NCI-H82 treated with DMSO at 0.1 percent for 48 hours (cell line): ENCODE data around the gene ST6GAL2.

Experiments
- DNase-seq: peaks from one replicate; lab custom pipeline; 2025; ENCODE audit not compliant: unreplicated experiment; lab: John Stamatoyannopoulos, UW

Gene ST6GAL2

DNA sequence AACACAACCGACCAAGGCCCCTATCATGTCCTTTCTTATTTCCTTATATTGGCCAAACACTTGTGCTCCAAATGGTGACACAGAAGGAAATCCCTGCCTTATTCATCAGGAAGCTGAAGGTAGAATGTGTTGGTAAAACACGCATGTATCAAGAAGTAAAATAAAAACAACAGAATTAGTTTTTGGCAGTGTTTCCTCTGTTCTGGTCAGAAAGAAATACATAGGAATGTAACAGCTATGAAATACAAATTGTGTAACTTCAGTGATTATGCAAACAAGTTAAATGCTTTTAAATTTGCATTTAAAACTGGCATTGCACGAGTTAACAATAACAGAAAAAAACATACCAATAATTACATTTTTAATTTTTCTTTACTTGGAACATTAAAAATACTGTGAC is 19.3 kb downstream of the ST6GAL2 start:
- no peak for DNase-seq

DNA sequence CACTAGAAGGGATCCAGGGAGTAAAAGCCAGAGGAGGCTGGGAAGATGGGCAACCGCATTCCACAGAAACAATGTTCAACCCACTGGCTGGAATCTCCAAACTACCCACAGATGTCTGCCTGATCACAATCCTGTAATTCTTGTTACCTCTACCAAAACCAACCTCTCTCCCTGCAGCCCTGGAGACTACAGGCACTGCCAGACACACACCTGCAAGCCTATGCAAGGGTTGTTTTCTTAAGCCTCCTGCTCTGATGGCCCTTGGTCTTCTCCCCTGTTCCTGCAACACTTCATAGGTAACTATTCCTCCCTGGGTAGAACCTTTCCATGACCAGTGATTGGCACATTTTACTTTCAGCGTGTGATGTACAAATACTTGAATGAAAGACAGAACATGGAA is 21.9 kb downstream of the ST6GAL2 start:
- DNase-seq = no peak

DNA sequence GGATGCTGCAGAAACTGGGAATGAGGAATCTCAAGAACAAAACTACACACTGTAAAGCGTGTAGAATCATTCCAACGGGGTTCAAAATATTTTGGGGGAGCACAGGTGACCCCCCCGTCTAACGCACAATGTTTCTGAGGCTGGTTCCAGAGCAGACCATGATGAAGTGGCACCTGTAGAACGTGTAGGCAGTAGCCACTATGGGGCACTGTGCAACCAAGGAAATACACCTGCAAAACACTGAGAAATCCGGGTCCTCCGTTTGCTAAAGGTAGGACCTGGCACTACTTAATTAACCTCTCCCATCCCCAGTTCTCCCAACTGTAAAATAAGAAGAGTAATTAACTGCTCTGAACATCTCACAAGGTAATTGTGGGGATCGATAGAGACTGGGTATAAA is 22.6 kb downstream of the ST6GAL2 start:
- DNase-seq = no peak

DNA sequence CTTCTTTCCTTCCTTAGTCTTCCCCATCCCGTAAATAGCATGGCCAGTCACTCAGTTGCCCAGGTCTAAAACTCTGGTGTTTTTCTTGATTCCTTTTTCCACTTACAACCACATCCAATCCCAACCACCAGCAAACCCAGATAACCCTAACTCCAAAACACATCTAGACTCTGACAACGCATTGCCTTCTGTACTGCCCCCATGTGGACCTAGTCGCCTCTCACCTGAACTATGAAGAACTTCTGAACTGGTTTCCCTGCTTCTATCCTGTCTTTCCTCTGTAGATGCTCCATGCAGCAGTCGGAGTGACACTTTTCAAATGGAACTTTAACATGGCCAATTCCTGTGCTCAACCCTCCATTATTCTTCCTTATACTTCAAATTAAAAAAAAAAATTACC is 26.5 kb downstream of the ST6GAL2 start:
- no peak for DNase-seq

DNA sequence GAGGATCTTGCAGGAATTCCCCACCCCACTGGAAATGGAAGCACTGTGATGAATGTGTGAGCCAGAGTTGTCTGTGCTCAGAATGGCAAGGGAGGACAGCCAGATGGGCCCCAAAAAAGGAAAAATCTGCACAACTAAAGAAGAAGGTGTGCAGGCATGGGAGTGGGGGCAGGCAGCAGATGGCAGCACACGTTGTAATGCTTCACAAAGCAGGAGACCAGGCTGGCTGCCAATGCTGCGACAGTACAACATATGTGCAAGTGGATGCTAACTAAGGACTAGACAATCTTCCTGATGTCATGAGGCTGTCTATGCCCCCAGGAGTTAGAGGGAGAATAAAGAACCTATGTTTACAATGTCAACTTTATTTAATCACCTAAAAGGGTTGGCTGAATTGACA is 27.2 kb downstream of the ST6GAL2 start:
- DNase-seq = no peak

DNA sequence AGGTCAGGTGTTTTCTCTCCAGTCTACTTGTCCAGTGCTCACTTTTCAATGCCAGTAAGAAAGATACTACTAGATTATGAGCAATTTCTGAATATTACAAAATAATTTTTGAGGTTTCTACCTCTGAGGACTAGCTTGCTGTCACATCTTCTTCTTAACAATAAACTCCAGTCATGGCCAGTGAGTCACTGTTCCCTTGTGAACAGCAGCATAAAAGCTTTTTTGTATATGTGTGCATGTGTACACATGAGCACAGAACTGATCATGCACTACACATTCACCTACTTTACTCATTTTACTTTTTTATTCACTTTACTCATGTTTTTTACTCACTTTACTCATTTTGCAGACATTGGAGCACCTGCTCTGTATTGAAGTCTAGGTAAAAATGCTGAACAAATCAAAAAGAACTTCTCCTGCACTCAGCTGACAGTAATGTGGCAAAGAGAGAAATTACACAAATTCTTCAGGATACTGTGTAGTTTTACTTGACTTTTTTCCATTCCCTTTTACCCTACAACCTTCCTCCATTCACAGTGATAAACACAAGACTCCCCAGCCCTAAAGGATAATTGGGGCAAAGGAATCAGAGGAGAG is 28.0 kb downstream of the ST6GAL2 start:
- no peak for DNase-seq

DNA sequence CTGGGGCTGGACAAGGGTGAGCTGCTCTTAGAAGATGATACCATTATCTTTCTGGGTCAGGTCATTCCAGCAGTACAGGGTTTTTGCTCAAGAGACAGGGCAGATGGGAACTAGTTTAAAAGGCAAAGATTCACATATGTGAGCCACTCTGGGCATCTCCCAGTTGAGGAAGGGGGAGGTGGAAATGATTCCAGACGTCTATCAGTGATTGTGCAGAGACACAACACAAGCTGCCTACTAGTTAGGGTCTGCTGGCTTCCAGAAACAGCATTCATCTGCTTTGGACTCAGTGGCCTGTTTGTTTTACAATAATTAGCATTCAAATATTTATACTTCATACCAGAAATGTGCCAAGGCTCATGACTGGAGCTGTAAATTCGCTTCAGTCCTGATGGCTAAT is 32.3 kb downstream of the ST6GAL2 start:
- no peak for DNase-seq

DNA sequence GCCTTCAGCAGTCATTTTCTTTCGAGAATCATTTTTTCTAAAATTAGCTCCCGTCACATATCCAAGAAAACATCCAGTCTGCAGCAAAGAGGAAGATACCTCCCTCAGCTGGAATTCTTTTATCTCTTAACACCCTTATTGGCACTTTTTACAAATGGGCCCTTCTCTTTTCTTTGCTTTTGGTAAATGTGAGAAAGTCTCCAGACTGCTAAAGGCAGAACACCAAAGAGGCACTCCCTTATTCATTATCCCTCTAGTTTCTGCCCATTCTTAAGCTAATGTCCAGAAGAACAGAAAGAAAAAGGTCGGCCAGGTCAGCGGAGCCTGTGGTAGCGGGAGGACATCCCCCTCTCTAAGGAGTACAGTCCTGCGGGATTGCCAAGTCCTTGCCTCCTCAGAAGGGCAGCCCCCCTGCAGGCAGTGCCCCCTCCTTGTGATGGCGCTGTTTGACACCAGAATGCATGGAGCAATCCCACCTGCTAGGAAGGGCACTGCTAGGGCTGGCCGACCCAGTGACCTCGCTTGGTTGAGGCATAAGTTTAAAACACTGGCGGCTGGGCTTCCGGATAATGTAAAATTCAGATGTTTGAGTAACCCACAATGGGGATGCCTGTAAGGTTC is 34.0 kb downstream of the ST6GAL2 start:
- DNase-seq = no peak

DNA sequence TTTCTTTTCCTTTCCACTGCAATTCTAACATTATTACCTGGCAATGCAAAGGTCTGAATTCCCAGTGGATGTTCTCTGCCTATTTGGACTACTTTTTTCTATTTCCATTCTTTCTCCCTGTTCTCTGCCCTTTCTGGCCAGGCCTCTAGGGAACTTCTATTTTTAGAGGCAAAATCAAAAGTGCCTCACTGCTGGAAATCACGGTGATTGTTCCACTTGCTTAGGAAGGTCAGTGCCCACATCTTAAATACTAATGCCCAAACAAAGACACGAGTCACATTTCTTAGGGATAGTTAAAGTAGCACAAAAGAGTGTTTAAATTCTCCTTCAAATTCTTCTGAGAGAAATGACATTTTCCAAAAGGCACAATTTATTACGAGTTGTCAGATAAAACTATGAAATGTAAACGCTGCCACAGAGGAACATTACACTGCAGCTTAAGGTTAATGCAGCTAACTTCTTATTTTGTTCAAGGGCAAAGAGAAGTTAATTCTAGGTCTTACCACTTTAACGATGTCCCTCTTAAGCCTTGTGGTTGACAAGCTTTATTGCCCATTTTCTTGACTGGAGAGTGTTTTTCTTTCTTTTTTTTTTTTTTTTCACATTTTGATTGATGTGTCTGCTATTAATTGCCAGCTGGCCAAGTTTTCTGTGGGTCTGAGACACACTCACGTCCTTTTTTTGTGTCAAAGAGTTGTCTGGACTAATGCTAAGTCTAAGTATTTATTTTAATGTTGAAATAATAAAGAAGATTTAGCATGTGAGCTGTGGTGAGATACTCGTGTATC is 34.7 kb downstream of the ST6GAL2 start:
- no peak for DNase-seq

DNA sequence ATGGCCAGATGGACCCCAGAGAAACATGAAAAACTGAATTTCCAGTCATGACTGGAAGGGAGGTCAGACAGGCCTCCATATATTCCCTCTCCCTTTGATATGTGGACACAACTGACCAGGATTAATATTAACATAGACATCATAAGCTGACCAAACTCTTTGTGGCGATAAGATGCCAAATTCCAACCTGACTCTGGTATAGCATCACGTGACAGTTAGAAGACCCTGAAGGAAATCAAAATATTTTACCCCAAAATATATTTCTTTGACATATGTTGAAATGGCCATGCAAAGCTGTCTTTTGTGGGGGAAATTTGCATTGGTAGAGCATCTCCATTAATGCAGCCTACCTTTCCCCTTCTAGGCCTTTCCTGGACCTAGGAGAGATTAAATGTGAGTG is 36.7 kb downstream of the ST6GAL2 start:
- no peak for DNase-seq

DNA sequence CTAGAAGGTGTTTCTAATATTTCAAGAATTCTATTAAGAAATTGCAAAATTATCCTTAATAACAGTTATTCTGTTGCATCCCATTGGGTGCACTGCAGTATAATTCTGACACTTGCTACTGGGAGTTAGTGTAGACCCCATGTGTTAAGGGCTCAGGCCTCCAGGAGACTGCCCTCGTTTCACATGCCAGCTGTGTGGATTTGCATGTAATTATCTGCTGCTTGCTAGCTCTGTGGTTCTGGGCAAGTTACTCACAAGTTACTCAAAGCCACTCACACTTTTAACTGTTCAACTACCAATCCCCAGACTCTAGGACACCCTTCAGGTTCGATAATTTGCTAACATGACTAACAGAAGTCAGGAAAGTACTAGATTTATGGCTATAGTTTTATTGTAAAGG is 38.6 kb downstream of the ST6GAL2 start:
- DNase-seq = no peak

DNA sequence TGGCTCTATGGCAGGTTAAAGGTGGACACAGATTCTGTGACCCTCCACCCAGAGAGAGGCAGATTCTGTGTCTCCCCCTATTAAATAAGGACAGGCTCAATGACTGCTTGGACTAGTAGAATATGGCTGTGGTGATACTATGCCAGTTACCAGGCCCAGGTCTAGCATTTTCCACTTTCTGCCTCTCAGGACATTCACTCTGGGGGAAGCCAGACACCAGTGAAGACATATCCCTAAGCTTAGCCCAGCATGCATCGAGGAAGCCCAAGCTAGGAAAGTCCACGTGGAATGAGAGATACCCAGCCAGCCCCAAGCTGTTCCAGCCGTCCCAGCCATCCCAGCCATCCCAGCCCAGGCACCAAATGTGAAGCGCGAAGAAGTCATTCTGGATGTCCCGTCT is 40.3 kb downstream of the ST6GAL2 start:
- DNase-seq = no peak

DNA sequence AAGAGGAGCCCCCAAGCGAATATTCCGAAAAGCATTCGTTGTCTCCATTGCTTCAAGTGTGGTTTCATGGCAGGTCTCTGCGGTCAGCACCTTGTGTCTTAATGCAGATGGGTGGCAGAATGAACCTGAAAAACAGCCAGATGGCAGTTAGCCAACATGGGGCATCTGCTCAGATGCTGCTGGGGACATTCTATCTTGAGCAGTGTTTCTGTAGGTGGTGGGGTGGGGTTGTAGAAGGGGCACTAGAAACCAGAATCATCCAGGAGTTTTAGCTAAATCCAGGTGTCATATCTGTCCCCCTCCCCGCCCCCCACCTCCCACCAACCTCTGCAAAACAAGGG is 42.1 kb downstream of the ST6GAL2 start:
- DNase-seq = no peak

DNA sequence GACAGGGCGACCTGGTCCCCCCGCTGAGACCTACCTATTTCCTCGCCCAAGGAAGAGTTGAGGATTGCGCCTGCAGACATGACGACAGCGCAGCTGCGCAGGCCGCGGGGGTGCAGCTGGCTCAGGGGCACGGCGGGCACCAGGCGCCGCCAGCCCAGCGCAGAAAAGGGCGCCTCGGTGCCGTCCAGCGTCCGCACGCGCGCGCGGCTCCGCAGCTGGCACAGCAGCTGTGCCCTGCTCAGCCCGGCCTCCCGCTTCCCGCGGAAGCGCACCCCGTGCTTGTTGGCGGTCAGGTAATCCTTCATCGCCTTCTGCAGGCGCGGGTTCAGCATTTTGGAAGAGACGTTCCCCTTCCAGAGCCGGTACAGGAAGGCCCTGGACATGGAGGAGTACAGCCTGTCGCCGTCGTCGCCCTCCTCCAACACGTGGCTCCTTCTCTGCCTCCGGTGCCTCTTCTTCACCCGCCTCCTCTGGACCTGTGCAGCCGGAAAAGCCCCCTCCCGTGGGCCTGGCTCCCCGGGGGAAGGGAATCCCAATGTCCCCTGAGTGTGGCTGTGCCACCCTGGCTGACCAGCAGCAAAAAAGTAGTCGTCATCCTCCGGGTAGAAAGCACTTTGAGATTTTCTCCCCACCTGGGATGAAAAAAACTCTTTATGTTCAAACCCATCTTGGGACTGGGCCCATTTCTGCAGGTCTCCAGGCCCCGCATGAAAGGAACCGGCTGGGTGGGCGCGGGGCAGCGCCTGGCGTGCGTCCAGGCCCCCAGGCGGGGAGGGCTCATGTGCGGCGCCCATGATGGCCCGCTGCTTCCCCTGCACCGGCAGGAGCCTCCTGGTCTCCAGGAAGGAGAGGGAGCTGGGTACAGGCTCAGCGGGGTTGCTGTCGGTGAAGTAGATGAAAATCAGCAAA is 42.7 kb downstream of the ST6GAL2 start:
- no peak for DNase-seq

DNA sequence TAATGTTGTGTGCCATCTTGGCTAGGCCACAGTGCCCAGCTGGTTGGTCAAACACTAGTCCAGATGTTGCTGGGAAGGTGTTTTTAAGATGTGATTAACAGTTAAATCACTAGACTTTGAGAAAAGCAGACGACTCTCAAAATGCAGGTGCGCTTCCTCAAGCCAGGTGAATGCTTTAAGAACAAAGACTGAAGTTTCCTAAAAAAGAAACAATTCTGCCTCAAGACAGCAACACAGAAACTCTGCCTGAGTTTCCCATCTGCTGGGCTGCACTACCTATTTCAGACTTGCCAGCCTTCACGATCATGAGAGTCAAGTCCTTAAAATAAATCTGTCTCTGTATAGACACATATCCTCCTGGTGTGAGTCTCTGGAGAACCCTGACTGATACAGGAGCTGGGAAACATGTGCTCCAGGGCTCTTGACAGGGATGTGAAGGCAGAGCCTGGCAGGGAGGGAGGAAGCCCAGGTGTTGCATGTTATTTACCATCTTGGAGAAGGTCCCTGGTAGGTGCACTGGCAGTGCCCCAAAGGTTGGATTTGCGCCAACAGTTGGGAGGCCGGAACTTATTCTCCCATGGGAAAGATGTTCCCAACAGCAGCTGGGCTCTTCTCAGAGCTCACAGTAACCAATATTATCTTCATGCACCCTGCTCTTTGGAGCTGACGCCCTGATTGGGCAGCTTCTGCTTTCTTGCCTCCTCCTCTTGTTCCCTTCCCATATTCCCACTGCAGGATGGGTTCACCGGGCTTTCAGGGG is 43.9 kb downstream of the ST6GAL2 start:
- no peak for DNase-seq

DNA sequence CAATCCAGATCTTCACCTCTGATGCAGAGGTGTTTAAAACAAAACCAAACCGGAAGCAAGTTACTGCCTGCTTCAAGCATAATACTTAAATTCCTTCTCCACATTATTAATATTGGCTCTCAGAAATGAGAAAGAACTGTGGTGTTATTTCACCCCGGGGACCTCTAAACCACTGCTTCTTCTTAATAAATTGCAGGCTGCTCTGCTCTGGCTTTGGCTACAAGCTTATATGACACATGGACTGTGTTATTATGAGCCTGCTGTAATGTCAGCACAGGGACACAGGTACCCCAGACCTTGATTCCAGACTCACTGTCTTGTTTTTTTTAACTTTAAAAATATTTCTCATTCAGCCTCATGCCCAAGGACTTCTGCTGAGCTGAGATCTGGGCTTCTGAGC is 45.1 kb downstream of the ST6GAL2 start:
- no peak for DNase-seq

DNA sequence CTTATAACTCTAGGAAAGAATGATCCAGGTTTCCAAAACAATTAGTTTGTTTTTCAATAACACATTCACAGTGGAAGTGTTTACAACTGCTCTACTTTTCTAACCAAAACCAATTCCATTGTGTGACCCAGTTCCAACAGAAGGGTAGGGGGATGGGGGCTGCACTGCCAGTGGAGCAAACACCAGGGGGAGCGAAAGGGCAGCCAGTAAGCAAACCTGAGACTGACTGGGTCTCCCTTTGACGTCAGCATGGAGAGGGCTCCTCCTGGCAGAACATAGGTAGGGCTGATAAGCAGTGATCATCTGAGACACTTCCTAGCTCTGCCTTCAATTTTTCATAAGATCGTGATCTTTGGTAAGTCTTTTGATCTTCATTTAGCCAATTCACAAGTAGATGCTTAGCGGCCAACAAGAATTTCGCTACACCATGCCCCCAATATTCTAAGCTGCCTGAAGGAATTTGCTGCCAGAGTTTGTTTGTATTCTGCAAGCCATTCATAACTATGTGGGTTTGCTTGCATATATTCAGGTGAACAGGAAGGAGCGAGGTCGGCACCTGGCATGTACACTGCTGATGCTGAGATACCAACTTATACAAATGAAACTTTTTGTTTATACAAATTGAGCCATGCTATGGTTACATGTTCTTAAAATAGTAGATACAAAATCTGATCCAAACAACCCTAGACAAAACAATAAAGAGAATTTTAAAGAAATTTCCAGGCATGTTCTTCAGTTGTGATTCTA is 45.9 kb downstream of the ST6GAL2 start:
- DNase-seq = no peak

DNA sequence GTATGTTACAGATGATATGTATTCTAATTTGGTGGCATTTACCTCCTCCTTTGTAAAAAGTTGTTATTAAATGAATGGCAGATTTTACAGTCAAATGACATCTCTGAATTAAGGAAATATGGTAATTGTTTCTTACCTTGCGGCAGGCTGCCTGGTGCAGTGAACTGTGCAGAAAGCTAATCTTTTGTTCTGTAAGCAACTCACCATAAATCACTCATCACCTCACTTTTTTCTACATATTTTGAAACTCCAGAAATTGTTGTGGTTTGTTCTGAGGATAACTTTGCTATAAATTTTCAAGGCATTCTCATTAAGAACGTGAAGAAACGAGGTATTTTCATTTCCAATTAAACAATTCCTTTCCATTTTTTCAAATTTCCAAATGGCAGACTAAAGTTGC is 52.7 kb downstream of the ST6GAL2 start:
- no peak for DNase-seq

DNA sequence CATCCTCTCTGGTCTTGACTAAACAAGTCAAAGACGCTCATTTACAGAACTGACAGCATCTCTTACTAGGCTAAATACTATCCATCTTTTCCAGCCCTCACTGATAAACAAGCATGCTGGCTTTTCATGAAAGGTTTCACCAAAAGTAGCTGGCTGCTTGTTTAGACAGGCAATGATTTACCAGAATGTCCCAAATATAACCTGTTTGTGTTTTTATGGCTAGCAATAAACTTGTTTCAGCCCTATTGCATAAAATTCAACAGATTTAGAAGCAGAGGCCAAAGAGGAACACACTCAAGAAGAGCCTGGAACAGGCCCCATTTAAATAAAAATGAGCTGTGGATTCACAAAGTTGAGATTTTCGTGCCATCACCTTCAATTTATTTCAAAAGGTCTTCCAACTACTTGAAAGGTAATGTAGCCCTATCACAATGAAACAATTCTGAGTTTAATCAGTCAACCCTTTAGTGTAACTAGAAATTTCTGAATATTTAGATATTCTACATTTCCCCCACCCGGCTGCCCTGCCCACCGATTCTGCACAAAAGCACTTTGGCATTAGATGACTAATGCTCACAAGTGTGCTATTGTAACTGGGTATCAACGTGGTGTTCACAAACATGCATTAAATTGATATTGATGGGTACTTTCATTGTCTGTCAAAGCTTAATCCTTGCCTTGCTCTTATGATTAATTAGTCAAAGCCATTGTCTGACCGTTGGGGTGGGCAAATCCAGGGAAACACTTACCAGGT is 54.0 kb downstream of the ST6GAL2 start:
- no peak for DNase-seq
